GM12872 (cell line): ENCODE results near the gene CAMTA1.

Experiments used
- TF ChIP-seq, protein P1 (sequence below): IDR thresholded peaks from 3 replicates; pipeline ENCODE4 v1.5.1; 2011; ENCODE audit warnings: low read depth, mild to moderate bottlenecking, low read length, moderate library complexity; ENCODE audit not compliant: insufficient read depth

CAMTA1 gene

DNA sequence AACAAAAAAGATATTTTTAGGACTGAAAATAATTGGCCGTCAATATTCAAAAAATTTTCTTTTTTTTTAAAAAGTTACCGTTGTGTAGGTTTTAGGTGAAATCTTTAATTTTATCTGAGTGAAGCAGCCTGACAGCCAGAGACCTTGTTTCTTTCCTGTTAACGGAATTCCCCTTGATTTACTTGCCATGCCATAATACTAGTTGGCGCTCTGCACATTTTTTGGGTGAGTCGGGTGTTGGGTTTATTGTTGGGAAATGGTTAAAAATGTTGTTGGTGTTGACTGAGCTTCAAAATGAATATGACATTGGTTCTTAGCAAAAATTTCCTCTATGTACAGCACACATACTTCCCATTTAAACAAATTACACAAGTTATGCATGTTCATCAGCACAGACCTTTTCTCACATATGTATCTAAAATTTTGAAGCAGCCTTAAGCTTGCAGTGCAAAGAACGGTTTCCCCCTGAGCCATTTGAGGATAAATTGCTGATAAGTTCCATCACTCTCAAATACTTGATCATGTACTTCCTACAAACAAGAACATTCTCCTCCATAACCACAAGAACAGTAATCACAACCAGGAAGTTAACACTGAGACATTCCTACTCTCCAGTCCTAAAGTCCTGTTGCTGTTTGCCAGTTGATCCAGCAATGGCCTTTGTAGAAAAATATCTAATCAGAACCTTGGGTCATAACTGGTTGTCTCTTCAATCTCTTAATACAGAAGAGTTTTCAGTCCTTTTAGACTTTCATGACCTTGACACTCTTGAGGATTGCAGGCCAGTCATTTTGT is 34.2 kb downstream of the CAMTA1 start:
- TF ChIP-seq, protein P1, sequence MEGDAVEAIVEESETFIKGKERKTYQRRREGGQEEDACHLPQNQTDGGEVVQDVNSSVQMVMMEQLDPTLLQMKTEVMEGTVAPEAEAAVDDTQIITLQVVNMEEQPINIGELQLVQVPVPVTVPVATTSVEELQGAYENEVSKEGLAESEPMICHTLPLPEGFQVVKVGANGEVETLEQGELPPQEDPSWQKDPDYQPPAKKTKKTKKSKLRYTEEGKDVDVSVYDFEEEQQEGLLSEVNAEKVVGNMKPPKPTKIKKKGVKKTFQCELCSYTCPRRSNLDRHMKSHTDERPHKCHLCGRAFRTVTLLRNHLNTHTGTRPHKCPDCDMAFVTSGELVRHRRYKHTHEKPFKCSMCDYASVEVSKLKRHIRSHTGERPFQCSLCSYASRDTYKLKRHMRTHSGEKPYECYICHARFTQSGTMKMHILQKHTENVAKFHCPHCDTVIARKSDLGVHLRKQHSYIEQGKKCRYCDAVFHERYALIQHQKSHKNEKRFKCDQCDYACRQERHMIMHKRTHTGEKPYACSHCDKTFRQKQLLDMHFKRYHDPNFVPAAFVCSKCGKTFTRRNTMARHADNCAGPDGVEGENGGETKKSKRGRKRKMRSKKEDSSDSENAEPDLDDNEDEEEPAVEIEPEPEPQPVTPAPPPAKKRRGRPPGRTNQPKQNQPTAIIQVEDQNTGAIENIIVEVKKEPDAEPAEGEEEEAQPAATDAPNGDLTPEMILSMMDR, result no peak

DNA sequence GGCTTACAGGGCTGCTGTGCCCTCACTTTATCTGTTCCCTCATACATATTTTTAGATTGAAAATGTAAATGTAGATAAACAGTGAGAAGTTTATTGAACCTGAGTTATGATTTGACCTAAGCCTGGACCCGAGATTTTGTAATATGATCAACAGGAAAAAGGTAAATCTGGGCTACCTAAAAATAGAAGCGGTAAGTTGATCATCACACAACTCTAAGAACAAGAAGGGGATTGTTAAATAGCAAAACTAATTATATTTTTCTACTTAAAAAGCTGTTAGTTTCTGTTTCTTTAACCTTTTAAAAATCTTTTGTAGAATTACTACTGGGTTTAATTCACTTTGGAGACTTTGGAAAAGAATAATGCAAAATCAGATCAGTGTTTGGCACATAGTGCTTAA is 35.6 kb downstream of the CAMTA1 start:
- TF ChIP-seq, protein P1, result no peak

DNA sequence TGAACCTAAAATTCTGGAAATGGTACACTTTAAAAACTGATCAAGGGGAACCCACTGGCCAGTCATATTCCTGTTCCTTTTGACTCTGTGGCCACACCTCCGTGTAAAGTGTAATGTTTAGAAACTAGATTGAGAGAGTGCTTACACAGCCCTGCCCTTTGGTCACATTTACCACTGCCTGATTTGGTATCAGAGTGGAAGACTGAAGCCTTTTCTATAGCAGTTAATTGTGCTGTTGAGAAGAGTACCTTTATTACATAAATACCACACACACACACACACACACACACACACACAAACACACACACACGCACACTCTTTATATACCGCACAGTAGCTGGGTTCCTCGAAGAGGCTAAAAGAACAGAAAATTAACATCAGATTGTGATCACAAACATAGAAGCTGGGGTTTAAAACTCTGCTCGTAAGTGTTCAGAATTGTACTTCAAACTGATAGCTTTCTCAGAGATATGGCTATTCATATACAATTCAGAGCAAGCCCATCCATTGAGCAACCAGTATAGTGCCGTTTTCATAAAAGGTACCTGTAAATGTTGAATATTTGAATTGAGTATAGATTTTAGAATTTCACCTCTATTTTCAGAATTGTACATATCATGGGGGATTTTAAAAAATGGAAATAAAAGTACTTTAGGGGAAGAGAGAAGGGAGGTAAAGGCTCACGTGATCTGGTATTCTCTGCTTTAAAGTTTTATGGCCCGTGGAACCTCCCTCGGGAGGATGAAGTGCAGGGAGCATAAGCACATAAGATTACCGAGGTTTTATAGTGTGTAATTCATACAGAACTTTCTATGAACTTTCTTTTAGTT is 37.5 kb downstream of the CAMTA1 start:
- TF ChIP-seq, protein P1, result no peak

- TF ChIP-seq, protein P1, result no peak
Observed at GRCh38 chr1:6823793-6824192, 38.5 kb downstream of the CAMTA1 start.

- TF ChIP-seq, protein P1, result no peak
Observed at GRCh38 chr1:6824665-6825368, 39.6 kb downstream of the CAMTA1 start.

DNA sequence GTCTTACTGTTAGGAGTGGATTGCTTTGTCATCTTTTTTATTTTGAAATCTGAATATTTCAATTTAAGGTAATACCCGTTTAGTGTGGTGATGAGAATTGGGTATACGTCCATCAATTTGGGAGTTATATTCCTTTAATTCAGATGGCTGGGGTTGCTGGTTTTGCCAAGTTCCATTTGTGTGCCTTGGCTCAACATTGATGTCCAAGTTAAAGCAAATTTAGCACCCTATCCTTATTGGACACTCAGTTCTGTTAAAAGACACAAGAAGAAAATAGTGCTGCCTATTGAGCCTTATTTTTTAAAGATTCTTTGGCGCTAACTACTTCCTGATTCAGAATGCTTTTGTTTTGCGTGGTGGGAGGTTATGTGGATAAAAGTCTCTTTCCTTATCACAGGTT is 40.6 kb downstream of the CAMTA1 start:
- TF ChIP-seq, protein P1, result no peak

DNA sequence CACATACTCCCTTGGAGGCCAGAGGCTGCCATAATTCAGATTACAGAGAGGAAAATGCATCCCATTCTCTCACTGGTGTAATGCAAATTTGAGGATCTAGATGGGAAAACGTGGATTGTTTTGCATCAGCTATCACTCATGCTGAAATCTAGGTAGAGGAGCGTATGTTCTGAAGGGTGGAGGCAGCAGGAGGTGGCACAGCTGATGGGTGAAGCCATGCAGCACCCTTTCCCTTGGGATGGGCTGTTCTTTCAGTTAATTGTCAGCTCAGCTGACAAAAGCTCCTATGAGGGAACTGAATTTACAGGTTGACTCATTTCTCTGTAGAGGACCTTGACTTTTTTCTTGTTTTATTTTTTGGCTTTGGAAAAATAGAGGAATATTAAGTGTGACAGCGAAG is 41.8 kb downstream of the CAMTA1 start:
- TF ChIP-seq, protein P1, result no peak
